ENCODE measurements around the gene NLN.
"Not testable (repeated sequence)": the region's sequence is repeated elsewhere in the genome, so short reads cannot be mapped to it uniquely, and the experiment has no call there.

The NLN gene

DNA sequence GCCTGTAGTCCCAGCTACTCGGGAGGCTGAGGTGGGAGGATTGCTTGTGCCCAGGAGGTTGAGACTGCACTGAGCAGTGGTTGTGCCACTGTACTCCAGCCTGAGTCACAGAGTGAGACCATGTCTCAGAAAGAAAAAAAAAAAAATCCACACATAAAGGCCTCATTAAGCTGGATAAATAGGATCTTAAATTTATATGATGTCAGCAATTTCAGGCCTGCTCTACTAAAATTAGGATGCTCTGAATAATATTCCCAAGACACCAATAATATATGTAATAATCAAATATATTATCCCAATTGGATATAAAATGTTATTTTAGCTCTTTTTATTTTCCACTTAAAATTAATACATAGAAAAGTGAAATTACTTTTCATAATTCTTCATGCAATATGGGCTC, 43.6 kb downstream of the NLN start:
- TF ChIP-seq, protein P1, sequence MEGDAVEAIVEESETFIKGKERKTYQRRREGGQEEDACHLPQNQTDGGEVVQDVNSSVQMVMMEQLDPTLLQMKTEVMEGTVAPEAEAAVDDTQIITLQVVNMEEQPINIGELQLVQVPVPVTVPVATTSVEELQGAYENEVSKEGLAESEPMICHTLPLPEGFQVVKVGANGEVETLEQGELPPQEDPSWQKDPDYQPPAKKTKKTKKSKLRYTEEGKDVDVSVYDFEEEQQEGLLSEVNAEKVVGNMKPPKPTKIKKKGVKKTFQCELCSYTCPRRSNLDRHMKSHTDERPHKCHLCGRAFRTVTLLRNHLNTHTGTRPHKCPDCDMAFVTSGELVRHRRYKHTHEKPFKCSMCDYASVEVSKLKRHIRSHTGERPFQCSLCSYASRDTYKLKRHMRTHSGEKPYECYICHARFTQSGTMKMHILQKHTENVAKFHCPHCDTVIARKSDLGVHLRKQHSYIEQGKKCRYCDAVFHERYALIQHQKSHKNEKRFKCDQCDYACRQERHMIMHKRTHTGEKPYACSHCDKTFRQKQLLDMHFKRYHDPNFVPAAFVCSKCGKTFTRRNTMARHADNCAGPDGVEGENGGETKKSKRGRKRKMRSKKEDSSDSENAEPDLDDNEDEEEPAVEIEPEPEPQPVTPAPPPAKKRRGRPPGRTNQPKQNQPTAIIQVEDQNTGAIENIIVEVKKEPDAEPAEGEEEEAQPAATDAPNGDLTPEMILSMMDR (IDR thresholded peaks at IDR 0.05; ENCODE audit: insufficient read depth, low read depth, low read length, missing control alignments): no peak
- no peak overlapping the region for H3K4me3 ChIP-seq (ENCODE audit: low read length)
- DNase-seq (ENCODE audit: low read depth): no peak

DNA sequence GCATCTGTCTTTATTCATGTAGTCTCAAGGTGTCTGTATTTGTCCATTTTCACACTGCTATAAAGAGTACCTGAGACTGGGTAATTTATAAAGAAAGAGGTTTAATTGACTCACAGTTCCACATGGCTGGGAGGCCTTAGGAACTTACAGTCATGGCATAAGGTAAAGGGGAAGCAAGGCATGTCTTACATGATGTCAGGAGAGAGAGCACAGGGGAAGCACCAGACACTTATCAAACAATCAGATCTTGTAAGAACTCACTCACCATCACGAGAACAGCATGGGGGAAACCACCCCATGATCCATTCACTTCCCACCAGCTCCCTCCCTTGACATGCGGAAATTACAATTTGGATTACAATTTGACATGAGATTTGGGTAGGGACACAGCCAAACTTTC, 44.2 kb downstream of the NLN start:
- no peak for DNase-seq (ENCODE audit: low read depth)
- no peak overlapping the region for H3K4me3 ChIP-seq (ENCODE audit: low read length)
- TF ChIP-seq, protein P1 (IDR thresholded peaks at IDR 0.05; ENCODE audit: insufficient read depth, low read depth, low read length, missing control alignments): no peak

- H3K4me3 ChIP-seq (ENCODE audit: low read length): no peak overlapping the region
- no peak for DNase-seq (ENCODE audit: low read depth)
- TF ChIP-seq, protein P1 (IDR thresholded peaks at IDR 0.05; ENCODE audit: insufficient read depth, low read depth, low read length, missing control alignments): no peak
These were observed 44.8 kb downstream of the NLN start for GRCh38 chr5:65766781-65767180.

DNA sequence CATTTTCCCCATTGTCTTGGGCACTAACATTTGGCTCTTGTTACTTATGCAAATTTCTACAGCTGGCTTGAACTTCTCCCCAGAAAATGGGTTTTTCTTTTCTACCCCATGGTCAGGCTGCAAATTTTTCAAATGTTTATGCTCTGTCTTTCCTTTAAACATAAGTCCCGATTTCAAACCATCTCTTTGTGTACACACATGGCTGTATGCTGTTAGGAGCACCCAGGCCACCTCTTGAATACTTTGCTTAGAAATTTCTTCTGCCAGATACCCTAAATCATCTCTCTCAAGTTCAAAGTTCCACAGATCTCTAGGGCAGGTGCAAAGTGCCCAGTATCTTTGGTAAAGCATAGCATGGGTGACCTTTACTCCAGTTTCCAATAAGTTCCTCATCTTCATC, 45.6 kb downstream of the NLN start:
- DNase-seq (ENCODE audit: low read depth): no peak
- TF ChIP-seq, protein P1 (IDR thresholded peaks at IDR 0.05; ENCODE audit: insufficient read depth, low read depth, low read length, missing control alignments): no peak
- no peak overlapping the region for H3K4me3 ChIP-seq (ENCODE audit: low read length)

GRCh38 chr5:65768723-65769346, 46.8 kb downstream of the NLN start:
- TF ChIP-seq, protein P1 (IDR thresholded peaks at IDR 0.05; ENCODE audit: insufficient read depth, low read depth, low read length, missing control alignments): no peak
- no peak overlapping the region for H3K4me3 ChIP-seq (ENCODE audit: low read length)
- no peak for DNase-seq (ENCODE audit: low read depth)

- DNase-seq (ENCODE audit: low read depth): peak; percentile 84
- H3K4me3 ChIP-seq (ENCODE audit: low read length): no peak overlapping the region
- TF ChIP-seq, protein P1 (IDR thresholded peaks at IDR 0.05; ENCODE audit: insufficient read depth, low read depth, low read length, missing control alignments): no peak
These were observed 47.5 kb downstream of the NLN start for GRCh38 chr5:65769539-65769938.

GRCh38 chr5:65771266-65771665, 49.3 kb downstream of the NLN start:
- H3K4me3 ChIP-seq (ENCODE audit: low read length): no peak overlapping the region
- DNase-seq (ENCODE audit: low read depth): no peak
- TF ChIP-seq, protein P1 (IDR thresholded peaks at IDR 0.05; ENCODE audit: insufficient read depth, low read depth, low read length, missing control alignments): no peak

DNA sequence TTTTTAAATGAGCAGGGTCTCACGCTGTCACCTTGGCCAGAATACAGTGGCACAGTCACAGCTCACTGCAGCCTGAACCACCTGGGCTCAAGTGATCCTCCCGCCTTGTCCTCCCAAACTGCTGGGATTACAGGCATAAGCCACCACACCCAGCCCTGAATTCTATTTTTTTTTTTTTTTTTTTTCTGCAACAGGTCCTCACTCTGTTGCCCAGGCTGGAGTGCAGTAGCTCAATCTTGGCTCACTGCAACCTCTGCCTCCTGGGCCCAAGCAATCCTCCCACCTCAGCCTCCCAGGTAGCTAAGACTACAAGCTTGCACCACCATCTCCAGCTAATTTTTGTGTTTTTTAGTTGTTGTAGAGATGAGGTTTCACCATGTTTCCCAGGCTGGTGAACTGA, 51.0 kb downstream of the NLN start:
- H3K4me3 ChIP-seq (ENCODE audit: low read length); DNase-seq (ENCODE audit: low read depth): not testable (repeated sequence)

Measured in epithelial cell of esophagus (primary cell).